Measurements from ENCODE around the gene CLASP2. TPM values are rescaled to one million over a fixed set of nuclear protein-coding genes. Genes with fewer than 3 reads are reported as not detected.
A peak's percentile ranks its signal among the peaks of the same experiment; 100 is the strongest.
"Not testable (repeated sequence)": the region's sequence is repeated elsewhere in the genome, so short reads cannot be mapped to it uniquely, and the experiment has no call there.

The CLASP2 gene
- total RNA-seq, 1 experiment from 2014 or later = 66.3 TPM

- no peaks in the 10 kb centered on the region for H3K27me3 ChIP-seq (replicated peaks; ENCODE audit: control insufficient read depth, insufficient read depth, low read length)
- POLR2A ChIA-PET = no interaction called here
- no peak for TF ChIP-seq CTCF (IDR thresholded peaks at IDR 0.05; ENCODE audit: insufficient read depth in 1 of 2, low read depth in 1 of 2, low read length in 1 of 2, severe bottlenecking in 1 of 2, unreplicated experiment in 1 of 2)
- no peak overlapping the region for H3K27ac Mint-ChIP-seq (ENCODE audit: unreplicated experiment)
- H3K4me3 Mint-ChIP-seq (ENCODE audit: unreplicated experiment) = no peak overlapping the region
- BruUV-seq (replicated peaks) = no TSS peak
- no peak overlapping the region for H3K4me3 ChIP-seq (ENCODE audit: low read depth, low read length)
- intact Hi-C loops (cut with micrococcal nuclease; ENCODE audit: unreplicated experiment) = no loop called here
- H3K36me3 ChIP-seq (ENCODE audit: control insufficient read depth, insufficient read depth, low read length) = no peaks in the 10 kb centered on the region
- H3K36me3 Mint-ChIP-seq (ENCODE audit: insufficient read depth, unreplicated experiment) = no peaks in the 10 kb centered on the region
- H3K9me3 Mint-ChIP-seq (ENCODE audit: unreplicated experiment) = no peaks in the 10 kb centered on the region
- H3K27me3 Mint-ChIP-seq (ENCODE audit: insufficient read depth, unreplicated experiment) = no peaks in the 10 kb centered on the region
- CTCF ChIA-PET = no interaction called here
- no peaks in the 10 kb centered on the region; the same call in 1 of the 2 replicates for H3K4me1 ChIP-seq
- DNase-seq = no peak
- H3K9me3 ChIP-seq = no peaks in the 10 kb centered on the region
- no peaks in the 10 kb centered on the region for H3K4me1 Mint-ChIP-seq (ENCODE audit: low read depth, unreplicated experiment)
Measured at GRCh38 chr3:33658039-33658438, 60.0 kb downstream of the CLASP2 start.

- BruUV-seq (replicated peaks) = no TSS peak
- H3K27ac Mint-ChIP-seq (ENCODE audit: unreplicated experiment) = no peak overlapping the region
- no peak overlapping the region for H3K4me3 ChIP-seq (ENCODE audit: low read depth, low read length)
- H3K36me3 Mint-ChIP-seq (ENCODE audit: insufficient read depth, unreplicated experiment) = no peaks in the 10 kb centered on the region
- no peaks in the 10 kb centered on the region for H3K9me3 ChIP-seq
- H3K27me3 ChIP-seq (replicated peaks; ENCODE audit: control insufficient read depth, insufficient read depth, low read length) = no peaks in the 10 kb centered on the region
- H3K27me3 Mint-ChIP-seq (ENCODE audit: insufficient read depth, unreplicated experiment) = no peaks in the 10 kb centered on the region
- no peak overlapping the region for H3K4me3 Mint-ChIP-seq (ENCODE audit: unreplicated experiment)
- DNase-seq = no peak
- TF ChIP-seq CTCF (IDR thresholded peaks at IDR 0.05; ENCODE audit: insufficient read depth in 1 of 2, low read depth in 1 of 2, low read length in 1 of 2, severe bottlenecking in 1 of 2, unreplicated experiment in 1 of 2) = no peak
- ChIA-PET CTCF (no interaction called here), POLR2A (no interaction called here)
- intact Hi-C loops (cut with micrococcal nuclease; ENCODE audit: unreplicated experiment) = no loop called here
- H3K4me1 Mint-ChIP-seq (ENCODE audit: low read depth, unreplicated experiment) = no peaks in the 10 kb centered on the region
- no peaks in the 10 kb centered on the region for H3K9me3 Mint-ChIP-seq (ENCODE audit: unreplicated experiment)
- H3K4me1 ChIP-seq = no peaks in the 10 kb centered on the region
- H3K36me3 ChIP-seq (ENCODE audit: control insufficient read depth, insufficient read depth, low read length) = no peaks in the 10 kb centered on the region
Measured at GRCh38 chr3:33652736-33653135, 65.3 kb downstream of the CLASP2 start.

GRCh38 chr3:33651101-33651500, 67.0 kb downstream of the CLASP2 start:
- H3K4me1 Mint-ChIP-seq (ENCODE audit: low read depth, unreplicated experiment); H3K36me3 ChIP-seq (ENCODE audit: control insufficient read depth, insufficient read depth, low read length); H3K4me3 ChIP-seq (ENCODE audit: low read depth, low read length); BruUV-seq (replicated peaks); H3K27me3 ChIP-seq (replicated peaks; ENCODE audit: control insufficient read depth, insufficient read depth, low read length); H3K9me3 ChIP-seq; H3K4me3 Mint-ChIP-seq (ENCODE audit: unreplicated experiment); H3K9me3 Mint-ChIP-seq (ENCODE audit: unreplicated experiment); H3K4me1 ChIP-seq; H3K27me3 Mint-ChIP-seq (ENCODE audit: insufficient read depth, unreplicated experiment); intact Hi-C loops (cut with micrococcal nuclease; ENCODE audit: unreplicated experiment); H3K36me3 Mint-ChIP-seq (ENCODE audit: insufficient read depth, unreplicated experiment); H3K27ac Mint-ChIP-seq (ENCODE audit: unreplicated experiment); DNase-seq; POLR2A ChIA-PET: not testable (repeated sequence)
- CTCF ChIA-PET = interaction anchor here (0.7 kb wide), 1 partner anchor 125 kb away, joined by 3 read pairs; no protein-coding TSS in a partner anchor

- no peaks in the 10 kb centered on the region for H3K4me1 Mint-ChIP-seq (ENCODE audit: low read depth, unreplicated experiment)
- intact Hi-C loops (cut with micrococcal nuclease; ENCODE audit: unreplicated experiment) = no loop called here
- POLR2A ChIA-PET = no interaction called here
- no peaks in the 10 kb centered on the region for H3K36me3 Mint-ChIP-seq (ENCODE audit: insufficient read depth, unreplicated experiment)
- CTCF ChIA-PET = interaction anchor here (0.7 kb wide), 1 partner anchor 126 kb away, joined by 3 read pairs; no protein-coding TSS in a partner anchor
- H3K4me3 Mint-ChIP-seq (ENCODE audit: unreplicated experiment) = no peak overlapping the region
- Histone ChIP-seq H3K4me1 (0 out of 2 replicates have a peak, but pooled peaks cover 3% of the 10 kb centered on the region), H3K36me3 (ENCODE audit: control insufficient read depth, insufficient read depth, low read length) (no peaks in the 10 kb centered on the region), H3K9me3 (no peaks in the 10 kb centered on the region), H3K4me3 (ENCODE audit: low read depth, low read length) (no peak overlapping the region), H3K27me3 (replicated peaks; ENCODE audit: control insufficient read depth, insufficient read depth, low read length) (no peaks in the 10 kb centered on the region)
- BruUV-seq (replicated peaks) = no TSS peak
- no peaks in the 10 kb centered on the region for H3K27me3 Mint-ChIP-seq (ENCODE audit: insufficient read depth, unreplicated experiment)
- TF ChIP-seq CTCF (IDR thresholded peaks at IDR 0.05; ENCODE audit: insufficient read depth in 1 of 2, low read depth in 1 of 2, low read length in 1 of 2, severe bottlenecking in 1 of 2, unreplicated experiment in 1 of 2) = no peak
- no peaks in the 10 kb centered on the region for H3K9me3 Mint-ChIP-seq (ENCODE audit: unreplicated experiment)
- no peak for DNase-seq
- peak overlapping the region; percentile 6 for H3K27ac Mint-ChIP-seq (ENCODE audit: unreplicated experiment)
Measured at GRCh38 chr3:33650495-33650894, 67.6 kb downstream of the CLASP2 start.

All from Caco-2 (cell line).